Measurements from ENCODE around the gene SLC27A1.
"Not testable (repeated sequence)": the region's sequence is repeated elsewhere in the genome, so short reads cannot be mapped to it uniquely, and the experiment has no call there.

The SLC27A1 gene

GRCh38 chr19:17510220-17510993 is 40.1 kb downstream of the SLC27A1 start:
- in situ Hi-C loops (cut with MboI; ENCODE audit: low sequenced_read_pairs): no loop called here

DNA sequence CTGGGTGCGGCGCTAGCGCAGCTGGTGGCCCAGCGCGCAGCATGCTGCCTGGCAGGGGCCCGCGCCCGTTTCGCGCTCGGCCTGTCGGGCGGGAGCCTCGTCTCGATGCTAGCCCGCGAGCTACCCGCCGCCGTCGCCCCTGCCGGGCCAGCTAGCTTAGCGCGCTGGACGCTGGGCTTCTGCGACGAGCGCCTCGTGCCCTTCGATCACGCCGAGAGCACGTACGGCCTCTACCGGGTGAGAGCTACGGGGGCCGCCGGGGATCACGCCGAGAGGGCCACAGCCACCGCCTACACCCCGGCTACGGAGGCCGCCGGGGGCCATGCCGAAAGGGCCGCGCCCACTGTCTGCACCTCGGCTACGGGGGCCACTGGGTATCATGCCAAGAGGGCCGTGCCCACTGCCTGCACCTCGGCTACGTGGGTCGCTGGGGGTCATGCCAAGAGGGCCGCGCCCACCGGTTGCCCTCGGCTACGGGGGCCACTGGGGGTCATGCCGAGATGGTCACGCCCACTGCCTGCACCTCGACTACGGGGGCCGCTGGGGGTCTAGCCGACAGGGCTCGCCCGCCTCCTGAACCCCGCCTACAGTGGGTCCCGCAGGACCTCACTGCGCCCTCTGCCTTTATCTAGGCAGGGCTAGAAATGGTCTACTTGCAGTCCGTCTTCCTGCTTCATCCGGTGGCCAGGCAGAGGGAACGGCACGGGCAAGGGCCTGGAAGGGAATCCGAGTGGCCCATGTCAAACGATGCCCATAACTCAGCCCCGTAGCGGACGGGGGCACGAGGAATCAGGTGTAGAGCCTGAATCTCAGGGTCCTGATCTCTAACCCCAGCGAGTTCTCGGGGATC is 41.6 kb downstream of the SLC27A1 start:
- in situ Hi-C loops (cut with MboI; ENCODE audit: low sequenced_read_pairs): no loop called here

DNA sequence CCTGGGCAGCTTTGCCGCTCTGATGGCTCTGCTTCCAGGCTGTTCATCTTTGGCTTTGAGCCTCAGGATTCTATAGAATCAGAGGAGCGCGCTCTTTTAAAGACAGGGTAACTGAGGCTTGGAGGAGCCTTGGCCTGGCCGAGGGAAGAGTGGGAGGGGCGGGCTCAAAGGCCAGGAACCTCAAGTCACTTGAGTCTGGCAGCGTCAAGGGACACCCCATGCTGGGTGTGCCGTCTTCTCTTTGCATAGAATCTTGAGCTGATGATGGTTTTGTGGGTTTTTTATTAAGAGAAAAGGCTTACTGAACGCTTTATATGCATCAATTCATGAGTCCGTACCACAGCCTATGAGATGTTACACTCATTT is 42.2 kb downstream of the SLC27A1 start:
- in situ Hi-C loops (cut with MboI; ENCODE audit: low sequenced_read_pairs): no loop called here

DNA sequence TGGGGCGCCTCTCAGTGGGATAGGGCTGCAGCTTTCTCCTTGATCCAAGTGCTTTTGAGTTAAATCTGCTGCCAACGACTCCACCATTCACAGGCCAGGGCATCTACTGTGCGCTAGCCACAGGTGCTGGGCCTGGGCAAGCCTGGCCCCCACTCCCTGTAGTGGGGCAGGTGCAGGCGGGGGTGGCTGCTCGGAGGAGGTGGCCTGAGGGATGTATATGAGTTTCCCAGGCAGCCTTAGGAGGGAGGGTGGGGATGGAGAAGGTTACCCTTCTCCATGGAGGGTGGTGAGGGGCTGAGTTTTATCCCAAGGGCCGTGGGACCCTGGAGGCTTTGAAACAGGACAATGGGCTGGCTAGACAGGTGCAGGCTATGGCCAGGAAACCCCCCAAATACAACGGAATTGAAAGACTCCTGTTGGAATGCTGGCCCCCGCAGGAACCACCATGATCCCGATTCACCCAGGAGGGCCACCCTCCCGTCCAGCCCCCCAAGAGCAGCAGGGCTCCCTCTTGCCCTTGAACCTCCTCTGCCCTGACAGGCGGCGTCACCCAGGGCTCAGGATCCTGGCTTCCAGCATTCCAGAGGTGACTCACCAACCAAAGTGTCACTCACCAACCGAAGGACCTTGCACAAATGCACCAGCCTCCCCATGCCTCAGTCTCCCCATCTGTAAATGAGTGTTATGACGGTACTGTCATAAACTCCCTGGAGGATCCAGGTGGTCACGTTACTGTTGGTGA is 45.3 kb downstream of the SLC27A1 start:
- in situ Hi-C loops (cut with MboI; ENCODE audit: low sequenced_read_pairs): no loop called here

GRCh38 chr19:17517898-17518297 is 47.6 kb downstream of the SLC27A1 start:
- in situ Hi-C loops (cut with MboI; ENCODE audit: low sequenced_read_pairs): no loop called here

- in situ Hi-C loops (cut with MboI; ENCODE audit: low sequenced_read_pairs): not testable (repeated sequence)
Observed at GRCh38 chr19:17518654-17519053, 48.3 kb downstream of the SLC27A1 start.

DNA sequence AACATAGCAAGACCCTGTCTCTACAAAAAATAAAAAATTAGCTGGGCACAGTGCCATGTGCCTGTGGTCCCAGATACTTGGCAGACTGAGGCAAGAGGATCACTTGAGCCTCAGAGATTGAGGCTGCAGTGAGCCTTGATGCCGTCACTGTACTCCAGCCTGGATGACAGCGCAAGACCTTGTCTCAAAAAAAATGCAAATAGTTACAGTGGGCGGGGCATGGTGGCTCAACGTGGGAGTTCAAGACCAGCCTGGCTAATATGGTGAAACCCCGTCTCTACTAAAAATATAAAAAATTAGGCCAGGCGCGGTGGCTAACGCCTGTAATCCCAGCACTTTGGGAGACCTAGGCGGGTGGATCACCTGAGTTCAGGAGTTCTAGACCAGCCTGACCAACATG is 49.6 kb downstream of the SLC27A1 start:
- in situ Hi-C loops (cut with MboI; ENCODE audit: low sequenced_read_pairs): no loop called here

GRCh38 chr19:17520865-17521264 is 50.5 kb downstream of the SLC27A1 start:
- in situ Hi-C loops (cut with MboI; ENCODE audit: low sequenced_read_pairs): no loop called here

DNA sequence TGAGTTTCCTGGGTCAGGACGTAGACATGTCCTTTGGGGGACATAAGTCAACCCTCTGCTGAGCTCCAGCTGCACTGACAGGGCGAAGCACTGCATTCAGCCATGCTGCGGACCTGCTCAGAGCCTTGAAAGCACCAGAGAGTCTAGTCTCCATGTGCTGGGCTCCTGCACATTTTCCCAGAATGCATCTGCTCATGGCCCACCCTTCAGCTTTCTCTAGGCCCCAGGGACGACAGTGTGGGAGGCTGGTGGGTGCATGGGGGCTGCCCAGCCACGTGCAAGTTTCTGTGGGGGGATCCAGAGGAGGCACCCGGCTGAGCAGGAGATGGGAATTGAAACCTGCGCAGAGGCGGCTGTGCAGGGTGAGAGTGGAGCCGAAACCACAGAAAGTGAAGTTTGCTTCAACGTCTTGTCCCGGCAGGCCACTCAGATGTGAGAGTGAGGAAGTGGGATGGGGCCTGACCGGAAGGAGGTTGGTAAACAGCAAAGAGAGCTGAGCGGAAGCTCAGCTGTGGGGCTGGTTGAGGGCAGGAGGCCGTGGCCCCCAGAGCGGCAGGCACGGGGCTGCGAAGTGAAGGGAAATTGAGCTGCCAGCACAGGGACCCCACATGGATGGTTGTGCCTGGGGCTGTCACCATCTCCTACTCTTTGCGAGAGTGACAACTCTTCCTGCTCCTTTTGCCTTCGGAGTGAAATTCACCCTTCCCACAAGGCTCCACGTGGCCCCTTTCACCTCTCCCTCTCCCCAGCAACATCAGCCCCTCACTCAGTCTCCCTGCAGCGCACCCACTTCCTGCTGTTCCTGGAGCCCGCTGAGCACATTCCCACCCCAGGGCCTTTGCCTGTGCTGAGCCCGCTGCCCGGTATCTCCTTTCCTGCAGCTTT is 52.9 kb downstream of the SLC27A1 start:
- in situ Hi-C loops (cut with MboI; ENCODE audit: low sequenced_read_pairs): no loop called here

DNA sequence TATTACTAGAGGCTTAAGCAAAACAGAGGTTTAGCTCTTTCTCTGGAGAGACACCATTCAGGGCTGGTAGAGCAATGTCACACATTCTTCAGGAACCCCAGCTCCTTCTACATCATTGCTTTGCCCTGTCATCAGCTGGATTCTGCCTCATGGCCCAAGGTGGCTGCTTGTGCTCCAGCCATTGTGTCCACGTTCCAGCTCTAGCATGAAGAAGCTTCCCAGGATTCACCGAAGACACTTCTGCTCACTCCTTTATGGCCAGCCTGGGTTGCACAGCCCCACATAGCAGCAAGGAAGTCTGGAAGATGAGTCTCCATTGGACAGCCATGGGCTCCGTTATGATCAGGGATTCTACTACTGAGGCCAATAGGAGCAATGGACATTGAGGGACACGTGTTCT is 54.3 kb downstream of the SLC27A1 start:
- in situ Hi-C loops (cut with MboI; ENCODE audit: low sequenced_read_pairs): no loop called here

- in situ Hi-C loops (cut with MboI; ENCODE audit: low sequenced_read_pairs): no loop called here
Observed at GRCh38 chr19:17525141-17525540, 54.8 kb downstream of the SLC27A1 start.

DNA sequence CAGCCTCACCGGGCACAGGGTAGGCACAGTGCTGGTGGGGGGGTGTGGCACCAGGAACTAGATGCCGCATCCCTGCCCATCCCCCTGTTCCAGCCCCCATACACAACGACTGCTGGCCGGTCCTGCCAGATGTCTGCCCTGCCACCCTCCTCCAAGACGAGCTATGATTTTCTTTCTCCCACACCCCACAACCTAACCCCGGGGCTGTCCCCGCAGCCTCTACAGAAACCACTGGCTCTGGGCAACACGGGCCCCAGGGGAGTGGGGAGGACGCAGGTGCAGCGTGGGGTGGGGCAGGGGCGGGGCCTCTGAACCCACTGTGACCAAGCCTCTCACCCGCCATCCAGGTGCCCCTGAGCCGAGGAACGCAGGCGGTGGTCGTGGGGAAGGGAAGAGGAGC is 56.6 kb downstream of the SLC27A1 start:
- in situ Hi-C loops (cut with MboI; ENCODE audit: low sequenced_read_pairs): no loop called here

DNA sequence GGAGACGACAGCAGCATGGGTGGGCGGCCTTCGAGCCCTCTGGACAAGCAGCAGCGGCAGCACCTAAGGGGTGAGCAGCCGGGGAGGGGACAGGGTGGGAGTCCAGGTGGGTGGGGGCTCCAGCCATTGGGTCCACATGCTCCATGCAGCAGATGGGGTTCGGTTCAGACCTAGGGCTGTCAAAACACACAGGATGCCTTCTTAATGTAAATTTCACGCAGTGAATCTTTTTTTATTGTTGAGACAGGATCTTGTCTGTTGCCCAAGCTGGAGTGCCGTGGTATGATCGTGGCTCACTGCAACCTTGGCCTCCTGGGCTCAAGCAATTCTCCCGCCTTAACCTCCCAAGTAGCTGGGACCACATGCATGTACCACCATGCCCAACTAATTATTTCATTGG is 57.0 kb downstream of the SLC27A1 start:
- in situ Hi-C loops (cut with MboI; ENCODE audit: low sequenced_read_pairs): no loop called here

DNA sequence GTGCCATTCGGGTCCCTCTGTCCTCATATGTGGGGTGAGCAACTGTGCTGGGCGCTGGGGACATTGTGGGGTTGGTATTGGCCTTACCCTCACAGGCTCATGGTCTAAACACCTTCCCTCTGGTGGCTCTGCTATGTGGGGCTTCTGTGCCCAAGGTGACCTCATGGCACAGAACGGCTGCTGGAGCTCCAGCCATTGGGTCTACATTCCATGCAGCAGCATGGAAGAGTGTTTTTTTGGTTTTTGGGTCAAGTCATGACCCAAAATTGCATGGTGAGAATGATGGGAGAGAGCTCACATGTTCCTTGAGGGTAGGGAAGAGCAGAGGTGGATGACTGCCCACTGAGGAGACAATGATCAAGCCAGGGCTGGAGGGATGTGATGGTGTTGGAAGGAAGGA is 58.3 kb downstream of the SLC27A1 start:
- in situ Hi-C loops (cut with MboI; ENCODE audit: low sequenced_read_pairs): no loop called here

- in situ Hi-C loops (cut with MboI; ENCODE audit: low sequenced_read_pairs): no loop called here
Observed at GRCh38 chr19:17529239-17530158, 59.2 kb downstream of the SLC27A1 start.

DNA sequence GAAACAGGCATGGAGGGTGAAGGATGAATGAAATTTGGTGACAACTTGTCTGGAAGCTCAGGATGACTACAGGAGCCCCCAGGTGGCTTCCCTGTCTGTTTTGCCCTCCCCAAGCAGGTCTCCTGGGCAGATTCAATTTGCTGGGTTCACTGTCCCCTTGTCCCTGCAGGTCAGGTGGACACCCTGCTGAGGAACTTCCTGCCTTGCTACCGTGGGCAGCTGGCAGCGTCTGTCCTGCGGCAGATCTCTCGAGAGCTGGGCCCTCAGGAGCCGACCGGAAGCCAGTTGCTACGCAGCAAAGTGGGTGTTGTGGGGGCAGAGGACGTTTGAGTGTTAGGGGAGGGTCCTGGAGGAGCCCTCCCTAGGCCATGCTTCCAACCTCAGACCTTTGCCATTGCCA is 60.3 kb downstream of the SLC27A1 start:
- in situ Hi-C loops (cut with MboI; ENCODE audit: low sequenced_read_pairs): no loop called here

GRCh38 chr19:17532116-17532515 is 61.8 kb downstream of the SLC27A1 start:
- in situ Hi-C loops (cut with MboI; ENCODE audit: low sequenced_read_pairs): no loop called here

DNA sequence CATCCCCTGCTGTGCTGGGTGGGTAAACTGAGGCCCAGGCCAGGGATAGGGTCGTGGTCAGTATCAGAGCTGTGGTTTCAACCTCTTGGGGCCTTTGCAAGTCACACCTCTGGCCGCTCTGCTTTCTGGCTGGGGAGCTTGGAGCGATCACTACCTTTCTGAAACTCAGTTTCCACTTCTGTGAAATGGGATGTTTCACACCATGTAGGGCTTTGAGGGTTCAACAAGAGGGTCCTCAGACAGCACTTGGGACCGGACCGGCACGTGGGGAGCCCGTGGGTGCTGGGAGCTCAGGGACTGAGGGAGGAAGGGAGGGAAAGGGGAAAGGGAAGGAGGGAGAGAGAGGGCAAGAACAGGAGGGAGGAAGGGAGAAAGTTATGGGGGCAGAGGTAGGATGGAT is 62.2 kb downstream of the SLC27A1 start:
- in situ Hi-C loops (cut with MboI; ENCODE audit: low sequenced_read_pairs): no loop called here

- in situ Hi-C loops (cut with MboI; ENCODE audit: low sequenced_read_pairs): no loop called here
Observed at GRCh38 chr19:17534767-17535166, 64.4 kb downstream of the SLC27A1 start.

DNA sequence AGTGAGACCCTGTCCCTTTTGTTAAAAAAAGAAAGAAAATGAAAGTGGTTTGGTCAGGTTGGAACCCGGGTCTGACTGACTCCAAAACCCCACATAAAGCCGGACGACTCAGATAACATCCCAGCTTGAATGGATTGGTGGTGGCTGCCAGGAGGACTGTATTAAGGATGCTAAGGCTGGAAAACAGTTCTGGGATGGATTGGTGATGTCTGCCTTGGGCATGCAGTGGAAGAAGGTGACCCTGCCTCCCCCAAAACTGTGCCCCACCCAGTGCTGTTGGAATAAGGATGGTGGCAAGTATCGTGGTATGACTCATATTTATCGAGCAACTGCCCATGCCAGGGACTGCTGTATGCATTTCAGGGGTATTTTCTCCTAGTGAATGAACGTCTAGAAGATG is 66.6 kb downstream of the SLC27A1 start:
- in situ Hi-C loops (cut with MboI; ENCODE audit: low sequenced_read_pairs): no loop called here

All from hTERT RPE-1 (cell line).